ENCODE results near the gene CDK9.

DNA sequence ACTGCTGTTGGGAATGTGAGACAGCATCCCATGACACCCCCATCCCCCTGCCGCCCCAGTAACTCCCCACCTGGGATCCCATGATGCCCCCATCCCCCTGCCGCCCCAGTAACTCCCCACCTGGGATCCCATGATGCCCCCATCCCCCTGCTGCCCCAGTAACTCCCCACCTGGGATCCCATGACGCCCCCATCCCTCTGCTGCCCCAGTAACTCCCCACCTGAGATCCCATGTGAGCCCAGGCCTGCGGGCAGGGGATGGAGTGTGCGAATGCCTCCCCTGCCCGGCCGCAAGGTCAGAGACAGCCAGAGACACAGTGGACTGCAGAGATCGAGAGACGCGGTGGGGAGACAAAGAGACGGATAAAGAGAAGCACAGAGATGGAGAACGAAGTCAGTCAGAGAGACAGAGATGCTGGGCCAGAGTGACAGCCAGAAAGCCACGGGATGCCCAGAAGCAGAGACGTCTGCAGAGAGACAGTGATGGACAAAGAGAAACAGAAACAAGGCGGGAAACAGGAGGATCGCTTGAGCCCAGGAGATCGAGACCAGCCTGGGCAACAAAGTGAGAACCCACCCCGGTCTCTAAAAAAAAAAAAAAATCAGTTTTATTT is 8.4 kb upstream of the CDK9 start:
- TF ChIP-seq, protein P1, sequence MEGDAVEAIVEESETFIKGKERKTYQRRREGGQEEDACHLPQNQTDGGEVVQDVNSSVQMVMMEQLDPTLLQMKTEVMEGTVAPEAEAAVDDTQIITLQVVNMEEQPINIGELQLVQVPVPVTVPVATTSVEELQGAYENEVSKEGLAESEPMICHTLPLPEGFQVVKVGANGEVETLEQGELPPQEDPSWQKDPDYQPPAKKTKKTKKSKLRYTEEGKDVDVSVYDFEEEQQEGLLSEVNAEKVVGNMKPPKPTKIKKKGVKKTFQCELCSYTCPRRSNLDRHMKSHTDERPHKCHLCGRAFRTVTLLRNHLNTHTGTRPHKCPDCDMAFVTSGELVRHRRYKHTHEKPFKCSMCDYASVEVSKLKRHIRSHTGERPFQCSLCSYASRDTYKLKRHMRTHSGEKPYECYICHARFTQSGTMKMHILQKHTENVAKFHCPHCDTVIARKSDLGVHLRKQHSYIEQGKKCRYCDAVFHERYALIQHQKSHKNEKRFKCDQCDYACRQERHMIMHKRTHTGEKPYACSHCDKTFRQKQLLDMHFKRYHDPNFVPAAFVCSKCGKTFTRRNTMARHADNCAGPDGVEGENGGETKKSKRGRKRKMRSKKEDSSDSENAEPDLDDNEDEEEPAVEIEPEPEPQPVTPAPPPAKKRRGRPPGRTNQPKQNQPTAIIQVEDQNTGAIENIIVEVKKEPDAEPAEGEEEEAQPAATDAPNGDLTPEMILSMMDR (conservative IDR thresholded peaks at IDR 0.05; ENCODE audit: low read depth, low read length), result no peak
- no peak for TF ChIP-seq EZH2 (IDR thresholded peaks at IDR 0.05; ENCODE audit: borderline replicate concordance, low read depth, low read length, poor library complexity, severe bottlenecking)
